ENCODE results near the gene OXLD1.

Gene OXLD1

DNA sequence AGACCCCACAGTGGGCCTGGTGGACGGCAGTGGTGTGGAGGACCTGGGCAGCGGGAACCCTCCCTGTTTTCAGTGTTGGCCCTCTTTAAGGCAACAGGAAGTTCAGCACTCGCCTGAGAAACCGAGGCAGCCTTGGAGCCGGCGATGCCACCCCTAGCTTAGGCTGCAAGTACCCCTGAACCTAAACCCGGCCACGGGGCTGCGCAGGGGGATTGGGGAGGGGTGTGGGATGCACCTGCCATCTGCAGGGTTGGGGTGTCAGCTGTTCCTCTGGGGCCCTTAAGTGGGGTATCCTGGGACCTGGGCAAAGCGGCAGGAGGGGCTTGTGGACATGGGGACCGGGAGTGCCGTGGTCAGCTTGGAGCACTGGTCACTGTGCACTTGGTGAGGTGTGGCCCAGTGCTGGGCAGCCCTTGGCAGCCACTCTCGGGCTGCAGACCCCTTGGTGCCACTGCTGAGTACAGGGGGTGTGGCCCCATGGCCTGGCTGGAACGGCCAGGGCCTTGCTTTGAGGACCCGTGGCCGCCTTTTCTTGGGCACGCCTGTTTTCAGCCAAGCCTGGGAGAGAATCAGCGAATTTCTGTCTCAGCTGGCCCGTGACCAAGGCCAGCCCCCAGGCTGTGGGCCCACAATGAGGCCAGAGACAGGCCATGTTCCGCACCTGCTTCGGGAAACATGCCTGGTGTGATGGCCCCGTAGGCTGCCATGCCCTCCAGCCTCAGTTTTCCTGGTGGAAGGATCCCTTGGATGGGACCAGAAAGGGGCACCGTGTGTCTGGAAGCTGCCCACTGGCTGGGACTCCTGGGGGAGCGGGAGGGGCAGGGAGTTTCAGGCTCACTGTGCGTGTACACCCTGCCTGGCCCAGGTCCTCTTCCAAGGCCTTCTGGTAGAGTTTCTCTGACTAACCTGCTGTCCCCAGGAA, 41.6 kb upstream of the OXLD1 start:
- H3K36me3 ChIP-seq (ENCODE audit: control insufficient read depth in 1 of 2, insufficient read depth in 2 of 2, low read length in 2 of 2): peaks cover 7 to 29% of the 10 kb centered on the region in 2 donors
- no peak overlapping the region for H3K4me3 ChIP-seq (ENCODE audit: low read depth in 1 of 2, low read length in 2 of 2)
- H3K27ac ChIP-seq (ENCODE audit: low read length): no peak overlapping the region
- no peaks in the 10 kb centered on the region for H3K27me3 ChIP-seq (ENCODE audit: low read depth, low read length)
- peaks cover 22 to 34% of the 10 kb centered on the region in 2 donors for H3K4me1 ChIP-seq (ENCODE audit: control insufficient read depth in 1 of 2, insufficient read depth in 2 of 2, low read length in 2 of 2)
- H3K9me3 ChIP-seq (ENCODE audit: control insufficient read depth in 1 of 2, low read length in 2 of 2): no peaks in the 10 kb centered on the region

DNA sequence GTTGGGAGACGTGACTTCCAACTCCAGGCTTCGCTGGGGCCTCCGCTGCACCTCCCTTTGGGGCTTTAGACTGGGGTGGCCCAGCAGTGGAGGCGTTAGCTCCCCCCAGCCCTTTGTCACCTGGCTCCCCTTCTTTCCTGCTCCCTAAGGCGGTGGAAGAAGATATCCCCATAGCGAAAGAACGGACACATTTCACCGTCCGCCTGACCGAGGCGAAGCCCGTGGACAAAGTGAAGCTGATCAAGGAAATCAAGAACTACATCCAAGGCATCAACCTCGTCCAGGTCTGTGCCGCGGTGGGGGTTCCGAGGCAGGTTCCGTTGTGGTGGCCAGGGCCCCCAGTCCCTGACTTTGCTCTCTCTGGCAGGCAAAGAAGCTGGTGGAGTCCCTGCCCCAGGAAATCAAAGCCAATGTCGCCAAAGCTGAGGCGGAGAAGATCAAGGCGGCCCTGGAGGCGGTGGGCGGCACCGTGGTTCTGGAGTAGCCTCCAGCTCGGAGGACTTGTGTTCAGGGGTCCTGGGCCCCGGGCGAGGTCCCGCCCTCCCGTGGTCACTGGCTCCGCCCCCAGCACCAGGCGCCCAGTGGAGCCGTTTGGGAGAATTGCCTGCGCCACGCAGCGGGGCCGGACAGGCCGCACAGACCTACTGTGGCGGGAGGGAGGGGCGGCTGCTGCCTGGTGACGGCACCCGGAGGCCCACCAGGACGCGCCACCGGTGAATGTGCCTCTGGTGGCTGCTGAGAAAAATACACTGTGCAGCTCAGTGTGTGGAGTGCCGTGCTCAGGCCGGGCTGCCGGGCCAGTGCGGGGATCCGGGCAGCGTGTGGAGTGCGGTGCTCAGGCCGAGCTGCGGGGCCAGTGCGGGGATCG, 40.6 kb upstream of the OXLD1 start:
- Histone ChIP-seq H3K4me1 (ENCODE audit: control insufficient read depth in 1 of 2, insufficient read depth in 2 of 2, low read length in 2 of 2) (peaks cover 22 to 35% of the 10 kb centered on the region in 2 donors), H3K27me3 (ENCODE audit: low read depth, low read length) (no peaks in the 10 kb centered on the region), H3K9me3 (ENCODE audit: control insufficient read depth in 1 of 2, low read length in 2 of 2) (no peaks in the 10 kb centered on the region), H3K36me3 (ENCODE audit: control insufficient read depth in 1 of 2, insufficient read depth in 2 of 2, low read length in 2 of 2) (peaks cover 7 to 29% of the 10 kb centered on the region in 2 donors), H3K4me3 (ENCODE audit: low read depth in 1 of 2, low read length in 2 of 2) (no peak overlapping the region), H3K27ac (ENCODE audit: low read length) (no peak overlapping the region)

DNA sequence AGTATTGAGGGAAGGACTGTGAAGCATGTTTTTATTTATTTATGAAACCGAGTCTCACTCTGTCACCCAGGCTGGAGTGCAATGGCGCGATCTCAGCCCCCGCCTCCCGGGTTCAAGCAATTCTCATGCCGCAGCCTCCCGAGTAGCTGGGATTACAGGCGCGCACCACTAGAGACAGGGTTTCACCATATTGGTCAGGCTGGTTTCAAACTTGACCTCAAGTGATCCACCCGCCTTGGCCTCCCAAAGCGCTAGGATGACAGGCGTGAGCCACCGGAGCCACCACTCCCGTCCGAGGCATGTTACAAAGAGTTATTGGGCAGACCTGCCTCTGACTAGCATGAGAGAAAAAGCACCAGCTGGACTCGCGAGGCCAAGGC, 39.8 kb upstream of the OXLD1 start:
- no peaks in the 10 kb centered on the region for H3K9me3 ChIP-seq (ENCODE audit: control insufficient read depth in 1 of 2, low read length in 2 of 2)
- no peak overlapping the region for H3K4me3 ChIP-seq (ENCODE audit: low read depth in 1 of 2, low read length in 2 of 2)
- peaks cover 26 to 36% of the 10 kb centered on the region in 2 donors for H3K4me1 ChIP-seq (ENCODE audit: control insufficient read depth in 1 of 2, insufficient read depth in 2 of 2, low read length in 2 of 2)
- H3K36me3 ChIP-seq (ENCODE audit: control insufficient read depth in 1 of 2, insufficient read depth in 2 of 2, low read length in 2 of 2): peaks cover 7 to 29% of the 10 kb centered on the region in 2 donors
- no peaks in the 10 kb centered on the region for H3K27me3 ChIP-seq (ENCODE audit: low read depth, low read length)
- H3K27ac ChIP-seq (ENCODE audit: low read length): no peak overlapping the region

DNA sequence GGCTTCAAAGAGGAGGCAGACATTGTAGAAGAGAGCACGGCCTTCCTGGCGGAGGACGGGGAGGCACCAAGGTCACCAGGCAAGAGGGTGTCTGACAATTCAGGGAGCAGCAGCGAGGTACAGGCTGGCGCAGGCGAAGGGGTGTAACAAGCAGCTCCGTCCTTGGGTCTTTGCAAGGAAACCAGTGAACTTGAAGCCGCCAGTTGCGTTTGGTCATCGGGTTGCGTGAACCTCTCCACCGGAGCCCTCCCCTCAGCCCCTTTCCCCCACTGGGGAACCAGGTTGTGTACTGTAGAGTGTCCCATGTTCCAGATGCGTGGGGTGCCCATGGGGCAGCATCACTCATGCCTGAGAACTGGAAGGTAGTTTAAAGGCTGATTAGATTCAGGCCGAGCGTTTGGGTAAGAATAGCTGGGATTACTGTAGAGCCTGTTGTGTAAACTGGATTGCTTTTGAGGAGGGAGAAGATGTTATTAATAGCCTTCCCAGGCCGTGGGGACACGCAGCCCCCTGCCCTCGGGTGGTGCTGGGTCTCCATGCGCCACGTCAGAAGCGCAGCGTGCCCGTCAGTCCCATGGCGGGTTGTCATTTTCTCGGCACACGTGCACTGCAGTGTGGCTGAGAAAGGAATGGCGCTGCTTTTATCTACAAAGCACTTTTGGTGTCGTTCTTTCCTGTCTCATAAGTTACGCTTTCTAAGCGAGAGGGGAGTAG, 39.3 kb upstream of the OXLD1 start:
- H3K4me1 ChIP-seq (ENCODE audit: control insufficient read depth in 1 of 2, insufficient read depth in 2 of 2, low read length in 2 of 2): peaks cover 23 to 36% of the 10 kb centered on the region in 2 donors
- no peaks in the 10 kb centered on the region for H3K9me3 ChIP-seq (ENCODE audit: control insufficient read depth in 1 of 2, low read length in 2 of 2)
- no peaks in the 10 kb centered on the region for H3K27me3 ChIP-seq (ENCODE audit: low read depth, low read length)
- peaks cover 12 to 34% of the 10 kb centered on the region in 2 donors for H3K36me3 ChIP-seq (ENCODE audit: control insufficient read depth in 1 of 2, insufficient read depth in 2 of 2, low read length in 2 of 2)
- H3K4me3 ChIP-seq (ENCODE audit: low read depth in 1 of 2, low read length in 2 of 2): no peak overlapping the region
- H3K27ac ChIP-seq (ENCODE audit: low read length): no peak overlapping the region

DNA sequence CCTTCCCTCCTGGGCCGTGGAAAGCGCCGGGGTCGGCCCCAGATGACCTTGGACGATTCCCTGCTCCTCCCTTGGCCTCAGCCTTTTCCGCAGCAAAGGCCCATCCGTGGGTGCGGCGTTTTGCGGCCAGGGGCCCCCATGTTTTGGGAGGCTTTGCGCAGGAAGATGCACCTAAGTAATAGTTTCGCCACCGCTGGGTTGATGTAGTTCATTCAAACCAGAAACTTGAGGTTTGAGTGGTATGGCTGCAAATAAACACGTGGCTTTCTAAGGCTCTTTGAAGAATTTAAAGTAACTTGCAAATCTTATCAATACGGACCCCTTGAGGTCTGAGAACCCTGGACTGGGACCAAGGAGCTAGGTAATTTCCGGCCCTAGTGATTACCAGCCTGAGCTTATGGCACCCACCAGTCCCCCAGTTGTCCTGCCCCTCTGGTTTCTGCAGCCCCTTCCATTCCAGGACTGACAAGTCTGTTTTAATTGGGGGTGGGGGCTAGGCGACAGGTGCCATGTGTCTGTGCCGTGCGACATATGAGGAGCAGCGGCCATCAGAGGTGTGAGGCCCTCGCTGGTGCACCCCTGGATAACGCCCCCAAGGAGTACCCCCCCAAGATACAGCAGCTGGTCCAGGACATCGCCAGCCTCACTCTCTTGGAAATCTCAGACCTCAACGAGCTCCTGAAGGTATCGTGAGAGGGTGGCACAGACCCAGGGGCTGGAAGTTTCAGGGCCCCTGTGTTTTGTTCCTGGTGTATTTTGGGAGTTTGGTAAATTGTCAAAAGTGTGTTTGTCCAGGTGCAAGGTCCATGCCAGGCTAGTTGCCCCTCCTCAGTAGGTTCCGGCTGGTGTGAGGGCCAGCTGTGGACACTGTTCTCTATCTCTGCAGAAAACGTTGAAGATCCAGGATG, 37.6 kb upstream of the OXLD1 start:
- Histone ChIP-seq H3K4me3 (ENCODE audit: low read depth in 1 of 2, low read length in 2 of 2) (peak overlapping the region; percentile 81 to 94), H3K9me3 (ENCODE audit: control insufficient read depth in 1 of 2, low read length in 2 of 2) (no peaks in the 10 kb centered on the region), H3K36me3 (ENCODE audit: control insufficient read depth in 1 of 2, insufficient read depth in 2 of 2, low read length in 2 of 2) (peaks cover 13 to 44% of the 10 kb centered on the region in 2 donors), H3K27ac (ENCODE audit: low read length) (peak overlapping the region; percentile 96), H3K27me3 (ENCODE audit: low read depth, low read length) (no peaks in the 10 kb centered on the region), H3K4me1 (ENCODE audit: control insufficient read depth in 1 of 2, insufficient read depth in 2 of 2, low read length in 2 of 2) (peaks cover 17 to 32% of the 10 kb centered on the region in 2 donors)

DNA sequence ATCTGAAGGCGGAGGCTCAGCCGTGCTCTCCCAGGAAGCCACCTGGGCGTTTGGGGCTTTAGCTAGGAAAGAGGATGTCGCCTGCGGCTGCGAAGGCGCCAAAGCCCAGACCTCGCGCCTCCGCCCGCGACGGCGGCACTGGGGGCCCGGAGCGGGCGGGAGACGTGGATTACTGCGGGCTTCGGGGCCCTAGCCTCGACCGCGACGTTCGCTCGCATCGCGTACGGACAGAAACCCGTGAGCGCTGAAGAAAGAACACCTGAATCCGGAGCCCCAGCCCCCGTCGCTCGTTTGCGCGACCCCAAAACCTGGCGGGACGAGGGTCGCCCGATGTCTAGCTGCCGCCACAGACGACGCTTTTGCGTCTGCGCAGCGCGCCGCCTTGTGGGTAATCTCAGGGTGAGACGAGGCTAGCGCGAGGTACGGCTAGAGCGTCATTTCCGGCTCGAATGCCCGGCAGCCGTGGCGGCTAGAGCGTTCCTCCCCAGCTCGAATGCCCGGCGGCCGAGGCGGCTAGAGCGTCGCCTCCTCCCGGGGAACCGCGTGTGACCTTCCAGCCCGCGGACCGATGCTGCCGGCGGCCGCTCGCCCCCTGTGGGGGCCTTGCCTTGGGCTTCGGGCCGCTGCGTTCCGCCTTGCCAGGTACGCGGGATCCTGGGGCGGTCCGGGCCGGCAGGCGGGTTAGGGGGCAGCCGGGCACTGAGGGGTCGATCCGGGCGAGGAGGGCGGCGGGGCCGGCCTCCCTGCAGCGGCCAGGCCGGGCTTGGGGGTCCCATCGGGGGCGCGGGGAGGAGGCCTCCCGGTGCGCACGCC, 36.7 kb upstream of the OXLD1 start, which contains the start of gene MRPL12:
Gene MRPL12 (plus strand): TSS at position 434 of the 813 bp plus-strand sequence. CDS start 135 bp downstream, at position 569.
- Histone ChIP-seq H3K27me3 (ENCODE audit: low read depth, low read length) (no peaks in the 10 kb centered on the region), H3K27ac (ENCODE audit: low read length) (peak within 1 kb of the TSS; percentile 96), H3K4me1 (ENCODE audit: control insufficient read depth in 1 of 2, insufficient read depth in 2 of 2, low read length in 2 of 2) (peaks cover 17 to 32% of the 10 kb centered on the region in 2 donors), H3K36me3 (ENCODE audit: control insufficient read depth in 1 of 2, insufficient read depth in 2 of 2, low read length in 2 of 2) (peaks cover 15 to 51% of the 10 kb centered on the region in 2 donors), H3K4me3 (ENCODE audit: low read depth in 1 of 2, low read length in 2 of 2) (peak within 1 kb of the TSS; percentile 81 to 94), H3K9me3 (ENCODE audit: control insufficient read depth in 1 of 2, low read length in 2 of 2) (no peaks in the 10 kb centered on the region)

DNA sequence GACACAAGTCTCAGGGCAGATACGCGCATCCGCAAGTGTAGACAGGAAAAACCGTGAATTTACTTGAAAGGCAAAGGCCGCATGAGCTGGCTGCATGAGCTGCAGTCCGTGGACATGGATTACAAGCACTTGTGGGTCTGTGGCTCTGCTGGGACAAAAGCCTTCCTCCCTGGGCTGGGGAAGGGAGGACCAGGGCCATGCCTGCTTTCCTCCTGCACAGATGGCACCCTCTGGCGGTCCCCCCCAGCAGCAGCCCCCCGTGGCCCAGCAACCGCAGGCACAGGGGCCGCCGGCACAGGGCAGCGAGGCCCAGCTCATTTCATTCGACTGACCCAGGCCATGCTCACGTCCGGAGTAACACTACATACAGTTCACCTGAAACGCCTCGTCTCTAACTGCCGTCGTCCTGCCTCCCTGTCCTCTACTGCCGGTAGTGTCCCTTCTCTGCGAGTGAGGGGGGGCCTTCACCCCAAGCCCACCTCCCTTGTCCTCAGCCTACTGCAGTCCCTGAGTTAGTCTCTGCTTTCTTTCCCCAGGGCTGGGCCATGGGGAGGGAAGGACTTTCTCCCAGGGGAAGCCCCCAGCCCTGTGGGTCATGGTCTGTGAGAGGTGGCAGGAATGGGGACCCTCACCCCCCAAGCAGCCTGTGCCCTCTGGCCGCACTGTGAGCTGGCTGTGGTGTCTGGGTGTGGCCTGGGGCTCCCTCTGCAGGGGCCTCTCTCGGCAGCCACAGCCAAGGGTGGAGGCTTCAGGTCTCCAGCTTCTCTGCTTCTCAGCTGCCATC, 35.1 kb upstream of the OXLD1 start:
- Histone ChIP-seq H3K27ac (ENCODE audit: low read length) (no peak overlapping the region), H3K36me3 (ENCODE audit: control insufficient read depth in 1 of 2, insufficient read depth in 2 of 2, low read length in 2 of 2) (peaks cover 19 to 51% of the 10 kb centered on the region in 2 donors), H3K9me3 (ENCODE audit: control insufficient read depth in 1 of 2, low read length in 2 of 2) (no peaks in the 10 kb centered on the region), H3K4me3 (ENCODE audit: low read depth in 1 of 2, low read length in 2 of 2) (peak overlapping the region; percentile 11 to 94), H3K4me1 (ENCODE audit: control insufficient read depth in 1 of 2, insufficient read depth in 2 of 2, low read length in 2 of 2) (peaks cover 17 to 32% of the 10 kb centered on the region in 2 donors), H3K27me3 (ENCODE audit: low read depth, low read length) (no peaks in the 10 kb centered on the region)

DNA sequence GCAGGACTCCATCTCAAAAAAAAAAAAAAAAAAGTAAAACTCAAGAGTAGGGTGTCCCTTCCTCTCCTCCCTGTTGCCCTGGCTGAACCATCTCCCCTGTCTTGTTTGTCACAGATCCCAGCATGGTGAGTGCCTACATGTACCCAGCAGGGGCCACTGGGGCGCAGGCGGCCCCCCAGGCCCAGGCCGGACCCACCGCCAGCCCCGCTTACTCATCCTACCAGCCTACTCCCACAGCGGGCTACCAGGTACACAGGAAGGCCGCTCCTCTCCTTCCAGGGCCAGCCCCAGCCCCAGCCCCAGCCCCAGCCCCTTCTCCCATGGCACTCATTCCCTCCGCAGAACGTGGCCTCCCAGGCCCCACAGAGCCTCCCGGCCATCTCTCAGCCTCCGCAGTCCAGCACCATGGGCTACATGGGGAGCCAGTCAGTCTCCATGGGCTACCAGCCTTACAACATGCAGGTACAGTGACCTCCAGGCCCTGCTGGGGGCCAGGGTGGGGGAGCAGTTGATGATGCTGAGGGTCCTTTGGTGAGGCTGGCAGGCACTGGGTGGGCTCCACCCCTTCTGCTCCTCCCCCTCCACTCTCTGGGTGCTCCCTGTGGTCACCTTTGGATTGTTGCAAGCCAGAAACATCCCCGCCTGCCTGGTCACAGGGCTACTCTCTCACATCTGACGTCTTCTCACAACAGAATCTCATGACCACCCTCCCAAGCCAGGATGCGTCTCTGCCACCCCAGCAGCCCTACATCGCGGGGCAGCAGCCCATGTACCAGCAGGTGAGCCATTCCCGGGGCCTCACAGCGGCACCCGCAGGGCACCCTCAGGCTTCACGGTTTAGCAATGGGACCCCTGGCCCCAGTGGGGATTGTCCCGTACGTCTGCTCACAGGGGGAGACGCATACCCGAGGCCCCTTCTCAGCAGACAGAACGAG, 34.2 kb upstream of the OXLD1 start:
- Histone ChIP-seq H3K4me1 (ENCODE audit: control insufficient read depth in 1 of 2, insufficient read depth in 2 of 2, low read length in 2 of 2) (peaks cover 17 to 32% of the 10 kb centered on the region in 2 donors), H3K4me3 (ENCODE audit: low read depth in 1 of 2, low read length in 2 of 2) (no peak overlapping the region), H3K27me3 (ENCODE audit: low read depth, low read length) (no peaks in the 10 kb centered on the region), H3K36me3 (ENCODE audit: control insufficient read depth in 1 of 2, insufficient read depth in 2 of 2, low read length in 2 of 2) (peaks cover 16 to 51% of the 10 kb centered on the region in 2 donors), H3K9me3 (ENCODE audit: control insufficient read depth in 1 of 2, low read length in 2 of 2) (no peaks in the 10 kb centered on the region), H3K27ac (ENCODE audit: low read length) (no peak overlapping the region)

All from muscle layer of duodenum (tissue), 2 donors.